Stimulated activated CD8-positive, alpha-beta memory T cell treated with anti-CD3 and anti-CD28 coated beads, Interleukin-15, amount 100 ng/mL, for 1 hour (primary cell): ENCODE results near the gene PRR22.
"Not testable (repeated sequence)": the region's sequence is repeated elsewhere in the genome, so short reads cannot be mapped to it uniquely, and the experiment has no call there.

Source experiments
- DNase-seq: peaks from one replicate; pipeline ENCODE4 v3.0.0-alpha.2; 2020; ENCODE audit warnings: low read depth

PRR22 gene

DNA sequence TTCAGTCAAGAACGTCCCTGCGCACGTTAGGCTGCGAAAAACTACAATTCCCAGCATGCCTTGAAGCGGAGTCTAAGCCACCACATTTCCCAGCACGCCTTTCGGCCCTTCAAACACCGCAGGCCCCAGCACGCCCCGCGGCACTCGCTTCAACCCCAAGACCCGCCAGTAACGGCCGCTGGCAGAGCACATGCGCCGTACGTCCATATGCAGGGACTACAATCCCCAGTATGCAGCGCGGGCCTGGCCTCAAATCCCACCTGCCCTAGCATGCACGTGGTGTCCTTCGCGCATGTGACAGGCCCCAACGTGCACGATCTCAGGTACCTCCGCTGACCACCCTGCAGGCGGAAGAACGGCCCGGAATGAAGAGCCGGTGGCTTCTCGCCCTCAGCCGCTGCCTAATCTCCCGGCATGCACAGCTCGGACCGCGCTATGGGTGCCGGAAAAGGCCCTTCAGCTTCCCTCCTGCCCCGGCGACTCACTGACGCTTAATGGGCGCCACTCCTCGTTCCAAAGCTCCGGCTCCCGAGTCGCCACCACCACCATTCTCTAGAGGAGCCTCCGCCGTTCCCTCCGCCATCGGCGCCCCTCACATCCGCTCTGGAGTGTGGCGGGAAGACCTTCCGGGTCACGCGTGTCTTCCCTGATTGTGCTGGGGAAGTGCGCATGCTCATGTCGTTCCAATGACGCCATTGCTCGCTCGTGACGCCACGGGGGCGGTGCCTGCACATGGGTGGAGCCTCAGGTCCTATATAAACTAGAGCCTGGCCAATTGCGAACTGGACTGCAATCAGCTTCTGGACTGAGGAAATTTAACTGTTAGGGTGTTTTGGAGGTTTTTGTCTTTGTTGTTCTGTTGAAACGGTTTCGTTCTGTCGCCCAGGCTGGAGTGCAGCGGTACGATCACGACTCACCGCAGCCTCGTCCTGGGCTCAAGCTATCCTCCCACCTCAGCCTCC, 6.3 kb upstream of the PRR22 start, which contains the start of gene DUS3L:
Gene DUS3L, minus strand, starts transcription at position 605 of the 962 bp plus-strand sequence. Its CDS starts 22 bp downstream, at position 583.
- peak; percentile 90 for DNase-seq

DNA sequence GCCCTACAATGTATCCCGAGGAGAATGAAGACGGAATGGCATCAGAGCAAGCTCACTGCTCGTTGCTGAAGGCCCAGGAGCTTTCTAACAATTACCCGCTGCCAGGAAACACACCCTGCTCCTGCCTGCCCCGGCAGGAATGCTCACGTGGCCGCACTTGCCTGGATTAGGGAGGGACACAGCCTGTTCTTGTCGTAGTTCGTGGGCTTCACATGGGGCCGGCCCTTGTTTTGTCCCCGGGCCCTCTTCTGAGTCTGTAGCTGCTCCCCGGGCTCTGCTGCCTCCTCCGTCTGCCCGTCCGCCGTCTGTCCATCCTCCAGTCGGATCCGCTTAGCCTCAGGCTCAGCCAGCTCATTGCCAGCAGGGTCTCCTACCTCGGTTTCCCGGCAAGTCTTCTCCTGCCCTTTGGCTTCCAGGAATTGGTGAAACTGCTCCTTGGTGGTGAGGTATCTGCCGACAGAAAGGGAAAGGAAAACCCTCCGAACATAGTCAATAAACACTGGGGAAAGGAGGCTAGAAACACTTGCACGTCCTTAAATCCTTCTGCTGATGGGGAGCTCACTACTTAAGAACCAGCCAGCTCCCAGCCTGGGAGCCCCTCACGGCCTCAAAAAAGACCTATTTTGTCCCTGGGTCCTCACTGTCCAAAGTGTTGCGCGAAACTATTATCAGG, 5.5 kb upstream of the PRR22 start:
- DNase-seq = no peak

DNA sequence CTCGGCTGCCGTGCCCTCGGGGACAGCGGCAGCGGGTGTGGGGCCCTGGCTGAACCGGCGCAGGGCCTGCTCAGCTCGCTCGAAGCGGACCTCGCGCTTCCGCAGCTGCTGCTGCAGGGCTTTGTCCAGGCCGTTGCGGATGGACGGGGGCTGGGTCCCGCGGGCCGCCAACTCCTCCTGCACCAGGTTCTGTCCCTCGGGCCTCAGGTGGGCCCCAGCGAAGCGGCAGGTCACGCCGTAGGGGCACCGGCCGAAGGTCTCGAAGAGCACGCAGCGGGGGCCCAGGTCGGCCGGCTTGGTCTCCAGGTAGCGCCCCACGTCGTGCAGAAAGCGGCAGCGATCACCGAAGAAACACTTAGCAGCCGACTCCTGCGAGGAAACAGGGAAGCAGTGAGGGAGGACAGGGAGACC, 4.8 kb upstream of the PRR22 start:
- no peak for DNase-seq

DNA sequence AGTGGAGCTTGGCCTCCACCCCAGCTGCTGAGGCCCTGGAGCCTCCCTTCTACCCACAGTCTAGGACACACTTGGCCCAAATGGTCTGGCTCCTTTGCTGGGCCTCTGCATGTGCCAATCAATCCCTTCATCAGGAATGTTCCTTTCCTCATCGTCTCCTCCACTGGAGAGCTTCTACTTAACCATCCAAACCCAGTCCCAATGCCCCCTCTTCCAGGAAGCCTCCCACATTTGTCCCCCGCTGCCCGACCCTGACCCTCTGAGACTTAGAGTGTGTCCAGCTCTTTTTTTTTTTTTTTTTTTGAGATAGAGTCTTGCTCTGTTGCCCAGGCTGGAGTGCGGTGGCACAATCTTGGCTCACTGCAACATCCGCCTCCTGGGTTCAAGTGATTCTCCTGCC, 3.9 kb upstream of the PRR22 start:
- no peak for DNase-seq

DNA sequence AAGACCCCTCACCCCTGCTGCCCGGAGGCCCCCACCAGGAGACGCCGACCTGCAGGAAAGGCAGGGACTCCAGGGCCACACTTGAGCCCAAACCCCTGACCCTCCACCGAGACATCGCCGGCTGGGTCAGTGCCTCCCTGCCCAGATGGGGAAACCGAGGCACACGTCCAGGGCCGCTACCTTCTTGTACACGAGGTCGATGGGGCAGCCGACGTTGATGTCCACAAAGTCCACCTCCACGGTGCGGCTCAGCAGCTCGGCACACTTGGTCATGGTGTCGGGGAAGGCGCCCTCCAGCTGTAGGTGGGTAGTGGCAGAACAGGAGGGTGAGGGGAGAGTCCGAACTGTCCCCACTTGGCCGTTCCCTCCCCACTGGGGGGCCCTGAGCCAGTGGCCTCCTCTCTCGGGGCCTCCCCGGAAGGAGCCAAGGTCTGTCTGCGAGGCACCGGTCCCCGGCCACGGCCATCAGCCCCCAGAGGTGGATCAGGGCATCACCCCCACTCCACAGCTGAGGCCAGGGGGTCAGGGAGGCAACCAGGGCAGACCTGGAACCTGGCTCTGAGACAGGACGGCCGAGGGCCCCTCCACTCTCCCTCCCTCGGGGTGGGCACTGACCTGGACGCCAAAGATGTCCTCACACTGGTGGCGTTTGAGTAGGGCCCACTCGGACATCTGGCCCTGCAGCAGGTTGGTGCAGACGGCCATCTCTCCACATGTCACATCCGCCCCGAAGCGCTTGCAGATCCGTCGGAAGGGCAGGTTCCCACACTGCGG, 3.0 kb upstream of the PRR22 start:
- no peak for DNase-seq

DNA sequence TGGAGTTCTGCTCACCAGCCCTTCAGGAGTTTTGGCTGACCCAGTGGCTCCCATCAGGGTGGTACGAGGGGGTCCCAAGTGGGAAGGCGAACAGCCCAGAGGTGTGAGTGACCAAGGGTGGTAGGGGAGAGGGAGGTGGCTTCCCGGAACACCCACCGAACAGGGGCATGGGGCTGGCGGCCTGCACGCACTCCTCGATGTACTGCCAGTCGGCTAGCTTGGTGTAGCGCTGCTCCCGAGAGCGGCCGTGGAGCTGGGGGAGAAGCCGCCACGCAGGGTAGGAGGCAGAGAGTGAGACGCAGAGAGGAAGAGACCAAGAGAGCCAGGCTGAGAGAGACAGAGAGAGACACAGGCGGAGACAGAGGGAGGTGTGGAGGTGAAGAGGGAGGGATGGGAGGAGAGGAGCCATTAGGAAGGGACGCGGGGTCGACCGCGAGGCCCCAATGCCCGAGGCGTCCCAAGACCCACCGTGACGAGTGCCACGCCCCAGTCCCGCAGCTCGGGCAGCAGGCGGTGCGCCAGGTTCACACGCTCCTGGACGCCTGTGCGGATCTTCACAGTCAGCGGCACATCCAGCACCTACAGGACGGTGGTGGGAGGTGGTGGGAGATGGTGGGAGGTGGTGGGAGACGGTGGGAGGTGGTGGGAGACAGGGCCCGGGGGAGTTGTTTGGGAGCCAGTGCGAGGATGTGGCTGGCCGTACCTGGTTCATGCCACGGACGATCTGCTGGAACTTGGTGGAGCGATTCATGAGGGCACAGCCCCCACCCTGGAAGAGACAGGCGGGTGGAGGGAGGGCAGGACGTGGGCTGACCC, 2.3 kb upstream of the PRR22 start:
- DNase-seq = no peak

DNA sequence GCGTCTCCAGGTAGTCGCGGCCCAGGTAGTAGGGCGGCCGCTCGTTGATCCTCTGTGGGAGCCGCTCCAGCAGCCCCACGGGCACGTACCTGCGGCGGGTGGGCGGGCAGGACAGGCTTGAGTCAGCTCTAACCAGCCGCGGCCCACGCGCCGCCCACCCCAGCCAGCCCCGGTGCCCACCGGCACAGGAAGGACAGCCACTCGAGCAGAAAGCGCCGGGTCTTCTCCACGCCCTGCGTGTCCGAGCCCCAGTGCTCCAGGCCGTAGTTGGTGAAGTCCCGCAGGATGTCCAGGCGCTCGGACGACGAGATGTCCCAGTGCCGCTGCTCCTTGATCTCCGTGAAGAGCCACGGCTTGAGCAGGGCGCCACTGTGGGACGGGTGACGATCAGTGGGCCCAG, 877 bp upstream of the PRR22 start:
- no peak for DNase-seq

DNA sequence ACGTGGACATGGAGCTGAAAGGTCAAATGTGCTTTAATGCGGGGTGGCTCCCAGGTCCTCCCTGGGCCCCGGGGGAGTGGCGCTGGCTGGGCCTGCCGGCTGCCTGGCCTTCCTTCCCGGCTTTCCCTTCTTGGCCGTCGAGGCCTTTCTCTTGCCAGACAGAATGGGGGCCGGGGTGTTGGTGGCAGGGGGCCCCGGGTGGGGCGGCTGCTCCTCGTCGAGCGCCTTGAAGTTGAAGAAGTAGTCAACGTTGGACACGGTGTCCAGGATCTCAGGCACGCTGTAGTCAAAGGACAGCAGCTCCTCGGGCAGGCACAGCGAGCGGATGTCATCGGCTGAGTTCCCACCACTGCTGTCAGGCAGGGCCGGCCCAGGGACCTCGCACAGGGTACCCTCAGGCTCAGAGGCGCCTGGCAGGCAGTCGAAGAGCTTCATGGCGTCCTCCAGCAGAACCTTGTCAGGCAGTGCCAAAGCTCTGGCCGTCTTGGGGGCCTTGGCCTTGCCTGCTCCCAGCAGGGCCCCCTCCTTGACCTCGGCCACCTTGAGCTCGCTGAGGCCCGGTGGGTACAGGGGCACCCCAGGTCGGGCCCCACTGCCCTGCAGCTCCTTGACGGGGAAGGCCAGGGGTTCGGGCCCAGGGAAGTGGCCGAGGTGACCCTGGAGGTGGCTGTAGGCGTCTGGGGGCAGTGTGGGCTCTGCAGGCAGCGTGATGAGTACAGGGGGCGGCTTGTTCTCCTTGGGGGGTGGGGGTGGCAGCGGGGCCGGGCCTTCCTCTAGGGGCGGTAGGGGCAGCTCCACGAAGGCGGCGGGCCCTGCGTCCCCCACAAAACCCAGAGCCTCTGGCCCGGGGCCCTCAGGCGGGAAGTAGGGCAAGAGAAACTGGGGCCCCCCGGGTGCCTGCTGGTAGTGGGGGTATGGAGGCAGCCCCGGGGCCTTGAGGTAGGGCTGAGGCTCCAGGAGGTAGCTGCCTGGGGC, 1.3 kb downstream of the PRR22 start:
- DNase-seq = no peak

DNA sequence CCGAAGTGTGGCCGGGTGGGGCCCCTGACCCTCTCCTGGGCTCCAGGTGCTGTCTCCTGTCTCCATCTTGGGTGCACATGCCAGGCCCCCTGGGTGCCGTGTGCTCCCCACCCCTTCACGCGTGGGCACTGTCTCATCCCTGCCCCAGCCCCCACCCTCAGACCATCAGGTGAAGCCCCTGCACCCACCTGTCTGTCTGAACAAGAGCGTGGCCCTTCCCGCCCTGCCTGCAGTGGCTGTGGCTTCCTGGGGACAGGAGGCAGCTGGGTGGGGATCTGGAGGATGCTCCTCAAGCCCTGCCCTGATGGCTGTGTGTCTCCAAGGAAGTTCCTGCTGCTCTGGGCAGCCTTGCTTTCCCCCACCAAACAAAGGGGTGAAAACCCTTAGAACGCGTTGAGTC, 2.2 kb downstream of the PRR22 start:
- no peak for DNase-seq

DNA sequence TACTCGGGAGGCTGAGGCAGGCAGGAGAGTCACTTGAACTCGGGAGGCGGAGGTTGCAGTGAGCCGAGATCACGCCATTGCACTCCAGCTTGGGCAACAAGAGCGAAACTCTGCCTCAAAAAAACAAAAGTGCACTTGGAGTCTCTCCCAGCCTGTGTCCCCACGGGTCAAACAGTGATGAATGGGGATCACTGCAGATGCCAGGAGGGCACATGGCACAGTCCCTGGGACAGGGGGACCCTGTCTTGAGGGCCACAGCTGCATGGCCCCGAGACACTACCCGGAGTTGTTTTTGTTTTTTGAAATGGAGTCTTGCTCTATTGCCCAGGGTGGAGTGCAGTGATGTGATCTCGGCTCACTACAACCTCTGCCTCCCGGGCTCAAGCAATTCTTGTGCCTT, 3.6 kb downstream of the PRR22 start:
- not testable (repeated sequence) for DNase-seq

DNA sequence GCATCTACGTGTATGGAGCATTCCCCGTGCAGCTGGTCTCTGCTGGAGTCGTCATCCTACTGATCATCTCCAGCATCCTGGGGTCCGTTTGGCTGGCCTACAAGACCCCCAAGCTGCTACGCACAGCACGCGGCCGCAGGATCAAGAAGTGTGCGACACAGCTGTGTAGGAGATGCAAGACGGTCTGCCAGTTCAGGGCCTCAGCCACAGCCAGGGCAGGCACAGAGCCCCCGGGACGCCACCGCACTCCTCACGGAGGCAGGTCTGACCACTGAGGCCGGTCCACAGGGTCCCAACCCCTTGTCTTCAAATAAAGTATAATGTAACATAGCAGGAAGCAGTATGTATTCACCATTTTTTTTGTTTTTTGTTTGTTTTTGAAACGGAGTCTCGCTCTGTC, 6.1 kb downstream of the PRR22 start:
- DNase-seq = no peak

DNA sequence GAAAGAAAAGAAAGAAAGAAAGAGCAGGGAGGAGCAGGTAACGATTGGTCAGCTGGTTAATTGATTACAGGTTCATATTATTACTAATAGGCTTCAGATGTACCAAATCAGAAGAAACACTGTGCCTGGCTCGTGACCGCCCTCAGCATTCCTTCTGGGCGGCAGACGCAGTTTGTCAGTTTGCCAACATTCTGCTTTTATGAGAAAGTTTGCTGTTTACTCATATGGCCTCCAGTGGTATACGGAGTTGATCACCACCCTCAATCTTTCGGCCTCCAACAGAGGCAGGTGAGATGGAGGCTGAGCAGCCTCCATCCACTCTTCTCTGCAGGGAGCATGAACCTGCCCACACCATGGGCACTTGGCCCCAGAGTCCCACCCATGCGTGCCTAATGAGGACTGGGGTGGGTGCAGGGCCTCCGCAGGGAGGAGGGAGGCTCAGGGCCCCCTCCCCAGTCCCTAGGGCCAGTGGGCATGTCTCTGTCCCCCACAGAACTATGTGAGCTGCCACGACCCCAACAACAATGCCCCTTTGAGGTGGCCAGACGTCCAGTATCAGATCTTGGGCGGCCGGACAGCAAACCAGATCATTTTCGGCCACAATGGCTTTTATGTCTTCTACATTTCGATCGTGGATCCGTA, 8.8 kb downstream of the PRR22 start:
- no peak for DNase-seq

DNA sequence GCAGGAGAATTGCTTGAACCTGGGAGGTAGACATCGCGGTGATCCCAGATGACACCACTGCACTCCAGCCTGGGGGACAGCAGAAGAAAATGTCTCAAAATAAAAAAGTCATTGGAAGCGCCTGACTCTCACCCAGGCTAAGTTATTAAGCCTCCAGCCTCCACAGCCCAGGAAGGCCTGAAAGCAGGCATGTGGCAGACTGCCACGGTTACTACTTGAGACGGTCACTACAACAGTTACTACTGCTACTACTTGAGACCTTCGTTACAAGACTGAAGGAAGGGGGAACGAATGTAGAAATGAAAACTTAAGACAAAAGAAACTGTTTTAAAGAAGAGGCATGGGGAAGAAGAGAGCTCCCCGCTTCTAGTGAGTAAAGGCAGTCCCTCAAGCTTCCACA, 9.6 kb downstream of the PRR22 start:
- DNase-seq = no peak

DNA sequence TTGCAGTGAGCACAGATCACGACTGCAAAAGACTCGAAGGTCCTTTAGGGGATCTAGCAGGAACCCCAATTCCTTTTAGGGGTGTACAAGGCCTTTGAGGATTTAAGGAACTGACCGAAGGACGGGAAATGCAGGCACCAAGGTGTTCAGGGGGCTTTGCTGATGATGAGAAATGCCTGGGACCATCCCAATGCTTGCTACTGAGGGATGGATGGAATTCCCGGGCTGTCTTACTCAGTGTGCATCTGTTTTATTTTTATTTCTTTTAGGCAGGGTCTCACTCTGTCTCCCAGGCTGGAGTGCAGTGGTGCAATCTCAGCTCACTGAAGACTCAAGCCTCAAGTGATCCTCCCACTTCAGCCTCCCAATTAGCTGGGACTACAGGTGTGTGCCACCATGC, 11.3 kb downstream of the PRR22 start:
- no peak for DNase-seq

DNA sequence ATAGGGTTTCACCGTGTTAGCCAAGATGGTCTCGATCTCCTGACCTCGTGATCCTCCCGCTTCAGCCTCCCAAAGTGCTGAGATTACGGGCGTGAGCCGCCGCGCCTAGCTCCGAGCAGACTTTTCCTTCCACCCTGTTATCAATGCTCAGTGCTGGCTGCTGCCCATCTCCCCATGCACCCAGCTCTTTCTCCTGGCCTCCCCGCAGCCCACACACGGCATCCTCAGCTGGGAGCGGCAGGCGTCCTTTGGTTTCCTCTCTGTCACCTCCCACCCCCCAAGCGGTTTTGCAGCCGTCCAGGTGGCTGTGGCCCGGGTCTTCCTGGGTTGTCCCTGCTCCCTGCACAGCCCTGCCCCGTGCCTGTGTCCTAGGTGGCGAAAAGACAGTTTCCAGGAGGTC, 12.1 kb downstream of the PRR22 start:
- no peak for DNase-seq

DNA sequence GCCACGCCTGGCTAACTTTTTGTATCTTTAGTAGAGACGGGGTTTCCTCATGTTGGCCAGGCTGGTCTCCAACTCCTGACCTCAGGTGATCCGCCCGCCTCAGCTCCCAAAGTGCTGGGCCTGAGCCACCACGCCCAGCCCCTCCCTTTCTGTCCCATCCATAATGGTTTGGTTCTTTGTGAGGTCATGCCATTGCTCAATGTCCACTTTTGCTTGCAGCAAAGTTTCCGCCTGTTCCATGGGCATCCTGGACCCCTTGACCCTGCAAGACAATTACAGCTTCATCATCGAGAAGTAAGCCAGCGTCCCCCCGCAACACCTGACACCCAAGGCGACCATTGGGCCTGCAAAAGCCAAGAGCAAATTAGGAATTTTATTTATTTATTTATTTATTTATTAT, 16.6 kb downstream of the PRR22 start:
- DNase-seq = no peak

DNA sequence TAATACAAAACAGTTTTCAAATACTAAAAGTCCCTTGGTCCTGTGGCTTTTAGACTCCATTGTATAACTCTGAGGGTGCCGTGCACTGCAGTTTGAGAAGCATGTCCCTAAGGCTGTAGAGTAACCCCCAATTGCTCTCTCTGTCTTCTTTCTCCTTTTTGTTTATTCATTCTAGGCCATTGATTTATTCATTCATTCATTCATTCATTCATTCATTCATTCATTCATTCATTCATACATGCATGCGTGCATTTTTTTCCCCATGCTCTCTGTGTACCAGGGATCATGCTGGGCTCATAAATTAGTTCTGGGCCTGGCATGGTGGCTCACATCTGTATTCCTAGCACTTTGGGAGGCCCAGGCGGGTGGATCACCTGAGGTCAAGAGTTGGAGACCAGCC, 19.3 kb downstream of the PRR22 start:
- no peak for DNase-seq

DNA sequence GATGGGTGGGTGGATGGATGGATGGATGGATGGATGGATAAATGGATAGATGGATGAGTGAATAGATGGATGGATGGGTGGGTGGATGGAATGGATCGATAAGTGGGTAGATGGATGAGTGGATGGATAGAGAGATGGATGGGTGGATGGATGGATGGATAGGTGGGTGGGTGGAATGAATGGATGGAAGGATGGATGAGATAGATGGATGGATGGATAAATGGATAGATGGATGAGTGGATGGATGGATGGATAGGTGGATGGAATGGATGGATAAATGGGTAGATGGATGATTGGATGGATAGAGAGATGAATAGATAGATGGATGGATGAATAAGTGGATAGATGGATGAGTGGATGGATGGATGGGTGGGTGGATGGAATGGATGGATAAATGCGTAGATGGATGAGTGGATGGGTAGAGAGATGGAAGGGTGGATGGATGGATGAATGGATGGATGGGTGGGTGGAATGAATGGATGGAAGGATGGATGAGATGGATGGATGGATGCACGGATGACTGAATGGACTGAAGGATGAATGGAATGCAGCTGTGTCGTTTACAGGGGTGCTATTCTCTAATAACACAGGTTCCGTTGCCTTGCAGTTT, 21.8 kb downstream of the PRR22 start:
- DNase-seq = no peak

DNA sequence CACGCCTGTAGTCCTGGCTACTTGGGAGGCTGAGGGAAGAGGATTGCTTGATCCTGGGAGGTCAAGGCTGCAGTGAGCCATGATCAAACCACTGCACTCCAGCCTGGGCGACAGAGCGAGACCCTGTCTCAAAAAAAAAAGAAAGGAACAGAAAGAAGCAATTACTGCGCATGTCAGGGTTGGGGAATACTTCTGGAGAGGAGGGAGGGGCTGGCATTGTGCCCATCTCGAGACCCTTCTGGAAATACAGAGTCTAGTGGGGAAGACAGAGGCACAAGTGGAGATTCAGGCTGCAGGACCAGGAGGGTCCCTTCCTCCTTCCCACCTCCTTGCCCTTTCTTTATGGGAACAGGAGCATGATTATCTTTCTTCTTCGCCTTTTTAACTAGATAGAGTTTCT, 30.8 kb downstream of the PRR22 start:
- no peak for DNase-seq

DNA sequence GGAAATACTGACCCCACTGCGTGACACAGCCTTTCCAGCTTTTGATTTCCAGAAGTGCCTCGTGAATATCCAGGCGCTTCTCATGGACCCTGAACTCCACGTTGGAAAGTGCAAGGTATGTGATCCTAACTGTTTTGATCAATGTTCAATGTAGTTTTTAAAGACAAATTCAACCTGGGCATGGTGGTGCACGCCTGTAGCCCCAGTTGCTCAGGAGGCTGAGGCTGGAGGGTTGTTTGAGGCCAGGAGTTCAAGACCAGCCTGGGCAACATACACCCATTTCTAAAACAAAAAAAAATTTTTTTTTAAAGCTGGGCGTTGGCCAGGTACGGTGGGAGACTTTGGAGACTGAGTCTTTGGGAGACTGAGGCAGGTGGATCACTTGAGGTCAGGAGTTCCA, 32.8 kb downstream of the PRR22 start:
- no peak for DNase-seq
